CD4-positive, alpha-beta memory T cell (primary cell): ENCODE measurements around the gene LRIT2. TPM values are rescaled to one million over a fixed set of nuclear protein-coding genes. Genes with fewer than 3 reads are reported as not detected.

ENCODE experiments used
- CTCF ChIA-PET: fragments of 350-600 bp; sonication (Branson Sonifier 250); formaldehyde crosslinking; loops from one replicate; lab custom pipeline; 2021; ENCODE audit warnings: inconsistent platforms; ENCODE audit not compliant: partially characterized antibody; lab: Charles Lee
- POLR2A ChIA-PET: fragments of 350-600 bp; sonication (Branson Sonifier 250); formaldehyde crosslinking; loops from one replicate; lab custom pipeline; 2021; ENCODE audit not compliant: partially characterized antibody; lab: Charles Lee
- DNase-seq, 5 donors: peaks; one replicate each; pipeline versions ENCODE4 v3.0.0 to v3.0.0-alpha.2; 2020 to 2022; ENCODE audit warnings: mixed read lengths in 1 of 5
- H3K27ac ChIP-seq: one replicate; pipeline ENCODE4 v1.7.0; 2013; ENCODE audit warnings: low read depth, low read length
- H3K27me3 ChIP-seq: 2 replicates; pipeline ENCODE4 v1.7.0; 2013; ENCODE audit warnings: mild to moderate bottlenecking, low read length, moderate library complexity; ENCODE audit not compliant: insufficient read depth
- H3K36me3 ChIP-seq: 2 replicates; pipeline ENCODE4 v1.7.0; 2013; ENCODE audit warnings: mild to moderate bottlenecking, low read length, moderate library complexity; ENCODE audit not compliant: insufficient read depth
- H3K4me1 ChIP-seq: 2 replicates; pipeline ENCODE4 v1.7.0; 2013; ENCODE audit warnings: mild to moderate bottlenecking, low read length, moderate library complexity; ENCODE audit not compliant: insufficient read depth
- H3K4me3 ChIP-seq, 2 donors: one replicate each; pipeline ENCODE4 v1.7.0; 2013; ENCODE audit warnings: low read length in 2 of 2, mild to moderate bottlenecking in 1 of 2
- H3K9me3 ChIP-seq, 2 donors: one replicate each; pipeline ENCODE4 v1.7.0; 2013; ENCODE audit warnings: low read length in 2 of 2, control low read depth in 1 of 2; ENCODE audit not compliant: control insufficient read depth in 1 of 2
- H3K27ac Mint-ChIP-seq, 7 donors: one replicate each; pipeline ENCODE4 v1.8.0; 2020 to 2021; ENCODE audit warnings: mixed read lengths in 7 of 7, mild to moderate bottlenecking in 6 of 7, inconsistent platforms in 3 of 7, moderate library complexity in 3 of 7
- H3K27me3 Mint-ChIP-seq, 2 donors: one replicate each; pipeline ENCODE4 v1.8.0; 2020 to 2021; ENCODE audit warnings: mixed read lengths in 2 of 2
- H3K36me3 Mint-ChIP-seq, 2 donors: one replicate each; pipeline ENCODE4 v1.8.0; 2020 to 2021; ENCODE audit warnings: mixed read lengths in 2 of 2, inconsistent platforms in 1 of 2, mild to moderate bottlenecking in 1 of 2
- H3K4me1 Mint-ChIP-seq, 4 donors: one replicate each; pipeline ENCODE4 v1.8.0; 2020 to 2021; ENCODE audit warnings: mixed read lengths in 4 of 4, mild to moderate bottlenecking in 1 of 4
- H3K4me3 Mint-ChIP-seq, 8 donors: one replicate each; pipeline ENCODE4 v1.8.0; 2020 to 2021; ENCODE audit warnings: mixed read lengths in 8 of 8, mild to moderate bottlenecking in 7 of 8, moderate library complexity in 6 of 8, inconsistent platforms in 3 of 8
- H3K9me3 Mint-ChIP-seq, 8 donors: one replicate each; pipeline ENCODE4 v1.8.0; 2020 to 2021; ENCODE audit warnings: mixed read lengths in 8 of 8, mild to moderate bottlenecking in 5 of 8, inconsistent platforms in 3 of 8, moderate library complexity in 1 of 8
- intact Hi-C: fragments of 100-400 bp; cut with micrococcal nuclease; formaldehyde crosslinking; loops from one replicate; pipeline ENCODE4 v1.15.1; 2023
- polyA plus RNA-seq, 2 donors: library from polyadenylated mRNA; unstranded; fragments of 300-500 nt; fragmentation: Illumina TruSeq; gene quantifications; one replicate each; pipeline ENCODE4 v1.2.3, GENCODE V29; 2021
- total RNA-seq, 2 experiments: library from RNA; stranded (reverse); gene quantifications; one replicate each; pipeline ENCODE4 v1.2.3, GENCODE V29; 2021

The LRIT2 gene
- total and polyA plus RNA-seq, 4 experiments from 2014 or later = not detected

DNA sequence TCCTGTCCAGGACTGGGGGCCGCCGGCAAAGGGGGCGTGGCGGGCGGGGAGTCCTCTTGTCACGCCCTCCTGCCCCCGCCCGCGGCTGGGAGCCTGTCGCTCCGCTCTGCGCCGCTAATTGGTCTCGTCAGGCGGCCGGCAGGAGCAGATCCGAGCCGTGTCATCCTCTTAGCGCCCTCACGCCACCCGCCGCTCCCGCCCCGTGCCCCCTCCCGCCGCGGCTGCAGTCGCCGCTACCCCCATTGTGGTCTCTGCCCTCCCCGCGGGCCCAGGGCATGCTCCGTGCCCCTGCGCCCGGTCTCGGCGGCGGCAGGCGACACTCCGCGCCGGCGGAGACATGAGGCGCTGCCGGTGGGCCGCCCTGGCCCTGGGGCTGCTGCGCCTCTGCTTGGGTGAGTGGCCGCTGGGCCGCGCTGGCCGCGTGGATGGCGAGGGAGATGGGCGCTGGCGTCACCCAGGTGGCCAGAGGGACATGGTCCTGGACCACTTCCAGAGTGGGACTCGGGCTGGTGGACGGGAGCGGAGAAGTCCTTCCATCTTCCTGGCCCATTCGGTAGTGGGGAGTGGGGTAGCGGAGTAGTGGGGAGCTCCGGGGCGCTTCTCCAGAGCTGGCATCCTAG is 30.8 kb downstream of the LRIT2 start, which contains the start of gene CDHR1:
TSS of gene CDHR1 (plus strand) at position 114 of the 620 bp plus-strand sequence. CDS start at position 338, 224 bp downstream.
- Histone ChIP-seq H3K4me1 (peaks cover 24% of the 10 kb centered on the region), H3K27ac (no peak within 1 kb of the TSS), H3K27me3 (peaks cover 13% of the 10 kb centered on the region), H3K4me3 (peak within 1 kb of the TSS in 1 of 2 donors; percentile 32), H3K36me3 (no peaks in the 10 kb centered on the region), H3K9me3 (no peaks in the 10 kb centered on the region)
- H3K9me3 Mint-ChIP-seq = no peaks in the 10 kb centered on the region
- intact Hi-C loops = loop anchor here (5.0 kb wide), 1 partner anchor 57 kb away; the partner anchor contains the start of gene GHITM
- H3K4me3 Mint-ChIP-seq = peak within 1 kb of the TSS; percentile 40 to 81 (median 60)
- DNase-seq = peak in 2 of 5 donors; percentile 25 to 30
- CTCF ChIA-PET = no interaction called here
- H3K36me3 Mint-ChIP-seq = no peaks in the 10 kb centered on the region
- peaks cover 19 to 26% of the 10 kb centered on the region in 2 donors for H3K27me3 Mint-ChIP-seq
- POLR2A ChIA-PET = interaction anchor here (1.0 kb wide), 1 partner anchor 17 kb away, joined by 5 read pairs; no protein-coding TSS in a partner anchor
- peaks cover 9 to 27% (median 12%) of the 10 kb centered on the region in 4 donors for H3K4me1 Mint-ChIP-seq
- H3K27ac Mint-ChIP-seq = no peak within 1 kb of the TSS

DNA sequence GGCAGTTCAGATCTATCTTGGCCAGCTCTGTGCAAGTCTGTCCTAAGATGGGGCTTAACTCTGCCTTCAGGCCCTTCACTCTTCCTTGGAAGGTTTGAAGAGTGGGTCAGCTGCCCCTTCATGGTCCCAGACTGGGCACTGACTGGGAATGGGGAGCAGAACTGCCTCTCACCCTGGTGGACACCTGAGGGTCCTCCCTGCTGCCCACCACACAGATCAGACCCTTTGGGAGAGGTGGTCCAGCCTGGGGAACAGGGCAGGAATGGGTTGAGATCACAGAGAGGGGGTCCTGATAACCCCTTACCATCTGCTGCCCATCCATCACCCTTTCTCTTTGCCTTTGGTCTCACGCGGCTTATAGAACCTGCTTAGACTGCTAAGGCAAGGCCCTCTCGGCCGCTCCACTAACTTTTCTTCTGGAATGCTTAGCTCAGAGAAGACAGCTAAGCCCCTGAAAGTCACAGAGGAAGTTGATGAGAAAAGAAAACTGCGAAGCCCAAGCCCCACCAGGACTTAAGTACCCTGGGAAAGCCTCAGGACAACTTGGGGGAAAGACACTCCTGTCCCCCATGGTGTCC is 31.4 kb downstream of the LRIT2 start:
- intact Hi-C loops = loop anchor here (5.0 kb wide), 1 partner anchor 57 kb away; the partner anchor contains the start of gene GHITM
- H3K36me3 ChIP-seq = no peaks in the 10 kb centered on the region

DNA sequence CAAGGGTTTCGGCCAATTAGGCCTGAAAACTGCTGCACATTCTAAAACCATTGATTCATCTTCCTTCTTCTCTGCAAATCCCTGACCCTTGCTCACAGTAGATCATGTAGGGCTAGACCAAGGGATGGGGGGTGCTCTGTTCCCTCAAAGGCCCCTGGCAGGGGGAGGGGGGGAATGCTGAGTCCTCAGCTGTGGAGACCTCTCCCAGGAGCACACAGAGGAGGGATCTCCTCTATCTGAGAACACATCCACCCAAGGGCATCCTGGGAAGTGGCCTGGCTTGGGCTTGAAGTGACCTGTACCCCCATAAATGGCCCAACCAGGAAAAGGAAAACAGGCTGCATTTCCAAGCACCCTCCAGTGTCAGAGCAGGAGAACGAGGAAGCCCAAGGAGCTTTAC is 32.0 kb downstream of the LRIT2 start:
- intact Hi-C loops = loop anchor here (5.0 kb wide), 1 partner anchor 56 kb away; the partner anchor contains the start of gene GHITM
- CTCF ChIA-PET = interaction anchor here (0.8 to 1.3 kb wide), 2 partner anchors 14 to 46 kb away, joined by 3 read pairs; no protein-coding TSS in a partner anchor
- no peak overlapping the region for H3K27ac ChIP-seq
- POLR2A ChIA-PET = interaction anchor here (1.0 kb wide), 1 partner anchor 16 kb away, joined by 5 read pairs; no protein-coding TSS in a partner anchor
- Mint-ChIP-seq H3K4me1 (peaks cover 9 to 27% (median 12%) of the 10 kb centered on the region in 4 donors), H3K27ac (no peak overlapping the region), H3K27me3 (peaks cover 19 to 23% of the 10 kb centered on the region in 2 donors), H3K9me3 (no peaks in the 10 kb centered on the region), H3K36me3 (no peaks in the 10 kb centered on the region), H3K4me3 (peak overlapping the region in 3 of 8 donors; percentile 29 to 68 (median 58))
- peaks cover 24% of the 10 kb centered on the region for H3K4me1 ChIP-seq
- H3K27me3 ChIP-seq = peaks cover 13% of the 10 kb centered on the region
- H3K9me3 ChIP-seq = no peaks in the 10 kb centered on the region
- no peaks in the 10 kb centered on the region for H3K36me3 ChIP-seq
- H3K4me3 ChIP-seq = no peak overlapping the region
- DNase-seq = no peak

More for the DNA sequence above, 31.4 kb downstream of the LRIT2 start:
- Mint-ChIP-seq H3K27ac (no peak overlapping the region), H3K9me3 (no peaks in the 10 kb centered on the region), H3K4me1 (peaks cover 9 to 27% (median 12%) of the 10 kb centered on the region in 4 donors), H3K27me3 (peaks cover 19 to 26% of the 10 kb centered on the region in 2 donors), H3K36me3 (no peaks in the 10 kb centered on the region), H3K4me3 (peak overlapping the region in 7 of 8 donors; percentile 29 to 73 (median 57))
- CTCF ChIA-PET = interaction anchor here (0.8 to 1.3 kb wide), 2 partner anchors 13 to 46 kb away, joined by 3 read pairs; no protein-coding TSS in a partner anchor
- H3K9me3 ChIP-seq = no peaks in the 10 kb centered on the region
- DNase-seq = no peak
- POLR2A ChIA-PET = interaction anchor here (1.0 kb wide), 1 partner anchor 16 kb away, joined by 5 read pairs; no protein-coding TSS in a partner anchor
- no peak overlapping the region for H3K4me3 ChIP-seq
- H3K27ac ChIP-seq = no peak overlapping the region
- peaks cover 13% of the 10 kb centered on the region for H3K27me3 ChIP-seq
- peaks cover 24% of the 10 kb centered on the region for H3K4me1 ChIP-seq

DNA sequence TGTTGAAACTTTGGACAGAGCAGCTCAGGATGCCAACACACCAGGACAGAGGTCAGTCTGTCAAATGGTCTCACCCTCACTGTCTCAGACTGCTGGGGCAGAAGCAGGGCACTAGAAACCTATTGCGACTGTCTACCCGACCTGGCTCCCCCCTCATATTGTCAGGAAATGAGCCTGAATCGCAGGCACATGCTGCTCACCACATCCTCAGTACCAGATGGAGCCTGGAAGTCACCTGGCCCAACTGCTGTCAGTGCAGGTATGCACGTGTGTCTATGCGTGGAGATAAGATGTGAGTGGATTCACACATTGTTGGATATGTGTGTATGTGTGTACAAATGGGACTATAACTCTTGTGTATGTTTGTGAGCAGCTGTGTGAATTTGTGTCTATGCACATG is 34.2 kb downstream of the LRIT2 start:
- POLR2A ChIA-PET = interaction anchor here (0.9 to 1.4 kb wide), 2 partner anchors 14 to 43 kb away, joined by 3 read pairs; no protein-coding TSS in a partner anchor
- peak overlapping the region in 3 of 8 donors; percentile 2 to 31 (median 7) for H3K4me3 Mint-ChIP-seq
- CTCF ChIA-PET = interaction anchor here (1.4 to 1.5 kb wide), 2 partner anchors 43 to 346 kb away, joined by 4 read pairs; no protein-coding TSS in a partner anchor

DNA sequence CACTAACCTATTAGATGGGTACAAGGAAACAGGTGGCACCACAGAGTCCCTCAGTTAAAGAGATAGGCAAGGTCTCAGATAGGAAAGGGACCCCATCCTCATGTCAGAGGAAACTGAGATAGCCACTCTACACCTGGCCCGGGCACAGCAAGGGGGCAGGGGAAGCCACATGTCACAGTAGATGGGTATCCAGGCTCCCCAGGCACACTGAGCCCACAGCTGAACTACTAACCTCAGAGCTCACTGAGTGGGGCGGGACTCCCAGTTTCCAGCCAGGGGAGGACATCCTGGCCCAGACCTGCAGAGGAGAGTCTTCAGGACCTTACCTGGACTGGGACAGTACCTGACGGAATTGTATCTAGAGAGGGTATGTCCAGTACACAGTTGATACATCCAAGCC is 34.7 kb downstream of the LRIT2 start:
- no peaks in the 10 kb centered on the region for H3K9me3 Mint-ChIP-seq
- ChIA-PET POLR2A (interaction anchor here (0.9 to 1.4 kb wide), 2 partner anchors 13 to 43 kb away, joined by 3 read pairs; no protein-coding TSS in a partner anchor), CTCF (interaction anchor here (1.4 kb wide), 1 partner anchor 43 kb away, joined by 4 read pairs; no protein-coding TSS in a partner anchor)
- Histone ChIP-seq H3K27ac (no peak overlapping the region), H3K4me3 (no peak overlapping the region), H3K27me3 (peaks cover 5% of the 10 kb centered on the region), H3K9me3 (no peaks in the 10 kb centered on the region), H3K4me1 (peaks cover 24% of the 10 kb centered on the region), H3K36me3 (no peaks in the 10 kb centered on the region)
- intact Hi-C loops = loop anchor here (5.0 kb wide), 1 partner anchor 53 kb away; the partner anchor contains the start of gene GHITM
- H3K4me1 Mint-ChIP-seq = peaks cover 9 to 18% (median 12%) of the 10 kb centered on the region in 4 donors
- H3K4me3 Mint-ChIP-seq = no peak overlapping the region
- no peaks in the 10 kb centered on the region for H3K36me3 Mint-ChIP-seq
- no peak for DNase-seq
- peaks cover 5 to 9% of the 10 kb centered on the region in 2 donors for H3K27me3 Mint-ChIP-seq
- peak overlapping the region in 2 of 7 donors; percentile 30 to 72 for H3K27ac Mint-ChIP-seq

More for the DNA sequence above, 34.2 kb downstream of the LRIT2 start:
- no peak overlapping the region for H3K4me3 ChIP-seq
- peaks cover 10% of the 10 kb centered on the region for H3K27me3 ChIP-seq
- H3K36me3 ChIP-seq = no peaks in the 10 kb centered on the region
- Mint-ChIP-seq H3K4me1 (peaks cover 9 to 23% (median 12%) of the 10 kb centered on the region in 4 donors), H3K9me3 (no peaks in the 10 kb centered on the region), H3K27ac (peak overlapping the region in 5 of 7 donors; percentile 20 to 67 (median 30)), H3K36me3 (no peaks in the 10 kb centered on the region), H3K27me3 (peaks cover 9 to 12% of the 10 kb centered on the region in 2 donors)
- no peaks in the 10 kb centered on the region for H3K9me3 ChIP-seq
- H3K4me1 ChIP-seq = peaks cover 24% of the 10 kb centered on the region
- DNase-seq = peak; percentile 15 to 61 (median 43)
- H3K27ac ChIP-seq = no peak overlapping the region
- intact Hi-C loops = loop anchor here (5.0 kb wide), 1 partner anchor 54 kb away; the partner anchor contains the start of gene GHITM

DNA sequence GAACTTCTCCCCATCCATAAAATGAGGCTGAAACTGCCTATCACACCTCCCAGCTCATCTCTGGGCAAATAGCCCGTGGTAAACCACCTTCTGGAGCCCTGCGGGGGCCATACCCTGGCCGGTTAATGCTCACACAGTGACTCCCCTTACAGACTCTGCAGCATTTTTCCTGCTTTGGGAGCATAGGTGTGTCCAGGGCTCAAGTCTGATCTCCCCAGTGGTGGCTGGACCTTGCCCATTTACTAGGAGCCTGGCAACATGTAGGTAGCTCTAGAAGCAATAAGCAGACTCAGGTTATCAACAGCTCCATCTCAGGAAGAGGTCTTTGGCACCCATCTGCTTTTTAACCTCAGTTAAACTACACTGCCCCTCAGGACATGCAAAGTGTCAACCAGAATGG is 36.5 kb downstream of the LRIT2 start:
- Histone ChIP-seq H3K36me3 (no peaks in the 10 kb centered on the region), H3K4me3 (no peak overlapping the region), H3K27ac (no peak overlapping the region), H3K4me1 (peaks cover 13% of the 10 kb centered on the region), H3K9me3 (no peaks in the 10 kb centered on the region), H3K27me3 (no peaks in the 10 kb centered on the region)
- H3K27me3 Mint-ChIP-seq = peaks cover 3 to 4% of the 10 kb centered on the region in 2 donors
- no peak overlapping the region for H3K4me3 Mint-ChIP-seq
- ChIA-PET POLR2A (no interaction called here), CTCF (no interaction called here)
- H3K4me1 Mint-ChIP-seq = peaks cover 7 to 15% (median 11%) of the 10 kb centered on the region in 4 donors
- intact Hi-C loops = no loop called here
- H3K9me3 Mint-ChIP-seq = no peaks in the 10 kb centered on the region
- H3K36me3 Mint-ChIP-seq = no peaks in the 10 kb centered on the region
- DNase-seq = no peak
- H3K27ac Mint-ChIP-seq = no peak overlapping the region
